Esophagus muscularis mucosa (tissue), 4 donors: ENCODE data around the gene SLC35B4. TPM values are rescaled to one million over a fixed set of nuclear protein-coding genes. Genes with fewer than 3 reads are reported as not detected.

Experiments used
- DNase-seq: peaks from one replicate; pipeline ENCODE4 v3.0.0-alpha.2; 2017; ENCODE audit errors: extremely low spot score
- H3K27ac ChIP-seq, 4 donors: fragments of 200-600 bp; sonication (generic); replicated peaks in 1 of 4; 1 replicate in 3 of 4; 2 replicates in 1 of 4; pipeline ENCODE4 v1.5.1; 2016 to 2019; ENCODE audit warnings: mild to moderate bottlenecking in 1 of 4
- H3K27me3 ChIP-seq, 4 donors: fragments of 200-600 bp; sonication (generic); one replicate each; pipeline versions ENCODE4 v1.5.1 to v1.6.0; 2016 to 2019
- H3K36me3 ChIP-seq, 4 donors: fragments of 200-600 bp; sonication (generic); one replicate each; pipeline ENCODE4 v1.5.1; 2016 to 2019
- H3K4me1 ChIP-seq, 4 donors: fragments of 200-600 bp; sonication (generic); one replicate each; pipeline ENCODE4 v1.5.1; 2016 to 2019
- H3K4me3 ChIP-seq, 4 donors: fragments of 200-600 bp; sonication (generic); 1 replicate in 2 of 4; 2 replicates in 2 of 4; pipeline ENCODE4 v1.5.1; 2016 to 2019; ENCODE audit warnings: mild to moderate bottlenecking in 4 of 4, moderate library complexity in 1 of 4
- H3K9me3 ChIP-seq, 4 donors: fragments of 200-600 bp; sonication (generic); 1 replicate in 3 of 4; 2 replicates in 1 of 4; pipeline ENCODE4 v1.5.1; 2016 to 2019
- EP300 ChIP-seq: sonication (generic); formaldehyde crosslinking; IDR thresholded peaks from one replicate; pipeline ENCODE4 v1.6.1; 2017; ENCODE audit warnings: antibody characterized with exemption
- POLR2A ChIP-seq: fragments of 450-650 bp; IDR thresholded peaks from one replicate; pipeline ENCODE4 v1.6.1; 2017; ENCODE audit warnings: antibody characterized with exemption, moderate library complexity, mild to moderate bottlenecking, low read depth
- POLR2AphosphoS5 ChIP-seq, 2 donors: sonication (generic); formaldehyde crosslinking; IDR thresholded peaks; one replicate each; pipeline ENCODE4 v1.6.1; 2017; ENCODE audit warnings: antibody characterized with exemption in 2 of 2
- WGBS: methylation state at CpG from one replicate; pipeline ENCODE4 v1.1.5; 2018; 5-methylcytosine and 5-hydroxymethylcytosine counted together
- intact Hi-C: fragments of 100-400 bp; cut with DNase I; formaldehyde crosslinking; loops from one replicate; pipeline ENCODE4 v1.15.1; 2023
- total RNA-seq, 4 donors: library from RNA; depleted of rRNA; stranded (reverse); fragments of >200 nt; gene quantifications; one replicate each; pipeline versions ENCODE4 v1.1.0 to v1.2.1, GENCODE V29; 2016
- TF ChIP-seq, protein P1 (sequence below), 3 experiments: fragments of 200-600 bp in 2 of 3; fragments of 450-650 bp in 1 of 3; sonication (generic) in 2 of 3; IDR thresholded peaks; one replicate each; pipeline ENCODE4 v1.5.1; 2017 to 2019; ENCODE audit warnings: antibody characterized with exemption in 3 of 3, mild to moderate bottlenecking in 2 of 3, moderate library complexity in 1 of 3

Gene SLC35B4
- total RNA-seq, 4 donors from 2014 or later = 6.6 to 8.6 (median 7.9) TPM

DNA sequence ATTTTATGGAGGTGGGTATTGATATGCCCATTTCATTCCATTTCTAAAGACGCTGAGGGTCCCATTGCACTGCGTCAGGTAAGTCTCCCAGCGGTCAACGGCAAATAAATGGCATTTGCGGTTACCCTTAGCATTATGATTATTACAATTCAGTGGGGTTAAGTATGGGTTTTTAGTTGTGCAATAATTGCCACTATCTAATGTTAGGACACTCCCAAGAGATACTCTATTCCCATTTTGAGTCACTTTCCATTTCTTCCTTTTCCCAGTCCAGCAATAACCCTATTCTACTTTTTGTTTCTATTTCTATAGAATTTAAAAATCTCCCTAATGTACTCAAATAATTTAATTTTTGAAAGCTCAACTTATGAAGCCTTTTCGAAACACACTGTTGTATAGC is 4.0 kb downstream of the SLC35B4 start:
- Histone ChIP-seq H3K36me3 (peaks cover 0 to 4% (median 2%) of the 10 kb centered on the region in 4 donors), H3K4me1 (peaks cover 5 to 26% (median 13%) of the 10 kb centered on the region in 4 donors), H3K4me3 (no peak overlapping the region), H3K27ac (no peak overlapping the region), H3K27me3 (no peaks in the 10 kb centered on the region), H3K9me3 (no peaks in the 10 kb centered on the region)
- 89% methylated on average over 6 of the region's 6 CpGs for WGBS
- TF ChIP-seq EP300 (no peak), POLR2A (no peak)
- TF ChIP-seq, protein P1, sequence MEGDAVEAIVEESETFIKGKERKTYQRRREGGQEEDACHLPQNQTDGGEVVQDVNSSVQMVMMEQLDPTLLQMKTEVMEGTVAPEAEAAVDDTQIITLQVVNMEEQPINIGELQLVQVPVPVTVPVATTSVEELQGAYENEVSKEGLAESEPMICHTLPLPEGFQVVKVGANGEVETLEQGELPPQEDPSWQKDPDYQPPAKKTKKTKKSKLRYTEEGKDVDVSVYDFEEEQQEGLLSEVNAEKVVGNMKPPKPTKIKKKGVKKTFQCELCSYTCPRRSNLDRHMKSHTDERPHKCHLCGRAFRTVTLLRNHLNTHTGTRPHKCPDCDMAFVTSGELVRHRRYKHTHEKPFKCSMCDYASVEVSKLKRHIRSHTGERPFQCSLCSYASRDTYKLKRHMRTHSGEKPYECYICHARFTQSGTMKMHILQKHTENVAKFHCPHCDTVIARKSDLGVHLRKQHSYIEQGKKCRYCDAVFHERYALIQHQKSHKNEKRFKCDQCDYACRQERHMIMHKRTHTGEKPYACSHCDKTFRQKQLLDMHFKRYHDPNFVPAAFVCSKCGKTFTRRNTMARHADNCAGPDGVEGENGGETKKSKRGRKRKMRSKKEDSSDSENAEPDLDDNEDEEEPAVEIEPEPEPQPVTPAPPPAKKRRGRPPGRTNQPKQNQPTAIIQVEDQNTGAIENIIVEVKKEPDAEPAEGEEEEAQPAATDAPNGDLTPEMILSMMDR (IDR thresholded peaks at IDR 0.05) = no peak
- intact Hi-C loops = no loop called here
- no peak for DNase-seq

DNA sequence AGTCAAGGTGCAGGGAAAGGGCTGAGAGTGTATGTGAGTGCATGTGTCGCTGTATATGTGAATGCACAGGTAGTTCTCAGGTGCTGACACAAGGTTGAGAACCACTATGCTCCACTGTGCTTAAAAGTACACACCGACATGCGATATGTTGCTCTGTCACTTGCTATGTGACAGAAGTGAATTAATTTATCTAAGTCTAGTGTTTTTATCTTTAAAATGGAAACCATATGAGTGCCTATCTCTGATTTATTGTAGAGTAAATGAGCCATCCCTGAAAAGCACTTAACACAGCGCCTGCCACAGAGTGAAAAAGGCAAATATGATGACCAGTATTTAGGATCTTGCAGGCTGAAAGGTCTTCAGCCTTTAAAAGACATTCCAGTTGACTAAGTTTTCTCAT is 4.9 kb downstream of the SLC35B4 start:
- intact Hi-C loops = no loop called here
- no peak for DNase-seq
- no peak for TF ChIP-seq EP300
- TF ChIP-seq POLR2A = no peak
- TF ChIP-seq, protein P1 (IDR thresholded peaks at IDR 0.05) = no peak
- no peak for TF ChIP-seq POLR2AphosphoS5 (IDR thresholded peaks at IDR 0.05)
- Histone ChIP-seq H3K9me3 (no peaks in the 10 kb centered on the region), H3K4me3 (no peak overlapping the region), H3K27ac (no peak overlapping the region), H3K4me1 (peaks cover 5 to 19% (median 10%) of the 10 kb centered on the region in 4 donors), H3K27me3 (no peaks in the 10 kb centered on the region), H3K36me3 (peaks cover 0 to 4% (median 2%) of the 10 kb centered on the region in 4 donors)
- 96% methylated on average over 4 of the region's 4 CpGs for WGBS

DNA sequence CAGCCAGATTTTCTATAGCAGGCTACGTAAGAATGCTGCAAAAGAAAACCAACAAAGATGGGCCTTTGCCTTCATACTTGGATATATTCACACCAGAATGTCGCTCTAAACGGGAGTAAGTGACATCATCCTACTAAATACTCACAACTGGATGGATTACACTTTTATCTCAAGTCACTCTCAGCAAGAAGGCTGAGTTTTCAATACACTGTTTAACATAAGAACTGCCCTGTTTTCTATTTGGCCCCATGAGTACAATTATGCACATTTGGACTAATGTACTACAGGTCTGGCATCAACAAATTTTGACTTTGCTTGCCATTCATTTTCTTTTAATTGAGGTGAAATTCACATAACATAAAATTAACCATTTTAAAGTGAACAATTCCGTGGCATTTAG is 8.2 kb downstream of the SLC35B4 start:
- H3K4me1 ChIP-seq = peaks cover 0 to 9% (median 2%) of the 10 kb centered on the region in 4 donors
- 84% methylated on average over 4 of the region's 4 CpGs for WGBS
- H3K27ac ChIP-seq = no peak overlapping the region
- no peaks in the 10 kb centered on the region for H3K9me3 ChIP-seq
- no peak overlapping the region for H3K4me3 ChIP-seq
- H3K27me3 ChIP-seq = no peaks in the 10 kb centered on the region
- TF ChIP-seq, protein P1 (IDR thresholded peaks at IDR 0.05) = no peak
- TF ChIP-seq EP300 = no peak
- no peak for TF ChIP-seq POLR2AphosphoS5 (IDR thresholded peaks at IDR 0.05)
- no peak for TF ChIP-seq POLR2A
- no peak for DNase-seq
- peaks cover 0 to 28% (median 18%) of the 10 kb centered on the region in 4 donors for H3K36me3 ChIP-seq
- intact Hi-C loops = no loop called here

DNA sequence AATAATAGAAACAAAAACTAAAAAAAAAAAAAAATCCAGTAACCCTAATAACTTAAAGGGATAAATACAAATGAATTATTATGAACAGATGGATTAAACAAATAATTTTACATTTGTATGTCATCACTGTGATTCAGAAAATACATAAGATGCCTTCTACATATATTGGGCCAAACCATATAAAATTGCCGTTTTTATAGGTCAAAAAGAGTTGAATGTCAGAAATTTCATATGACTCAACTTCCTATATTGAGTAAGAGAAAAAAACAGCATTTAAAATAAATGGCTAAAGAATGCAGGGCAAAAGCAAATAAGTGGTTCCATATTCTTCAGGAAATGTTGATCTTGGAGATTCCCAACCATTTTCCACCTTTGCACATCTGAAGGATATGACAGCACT is 9.4 kb downstream of the SLC35B4 start:
- Histone ChIP-seq H3K27ac (no peak overlapping the region), H3K4me1 (peaks cover 0 to 14% (median 3%) of the 10 kb centered on the region in 4 donors), H3K36me3 (peaks cover 0 to 37% (median 20%) of the 10 kb centered on the region in 4 donors), H3K27me3 (no peaks in the 10 kb centered on the region), H3K9me3 (no peaks in the 10 kb centered on the region), H3K4me3 (no peak overlapping the region)
- DNase-seq = no peak
- intact Hi-C loops = no loop called here
- WGBS = 90% methylated on average over 1 of the region's 1 CpG
- TF ChIP-seq EP300 (no peak), POLR2A (no peak), POLR2AphosphoS5 (IDR thresholded peaks at IDR 0.05) (no peak)
- TF ChIP-seq, protein P1 (IDR thresholded peaks at IDR 0.05) = no peak

DNA sequence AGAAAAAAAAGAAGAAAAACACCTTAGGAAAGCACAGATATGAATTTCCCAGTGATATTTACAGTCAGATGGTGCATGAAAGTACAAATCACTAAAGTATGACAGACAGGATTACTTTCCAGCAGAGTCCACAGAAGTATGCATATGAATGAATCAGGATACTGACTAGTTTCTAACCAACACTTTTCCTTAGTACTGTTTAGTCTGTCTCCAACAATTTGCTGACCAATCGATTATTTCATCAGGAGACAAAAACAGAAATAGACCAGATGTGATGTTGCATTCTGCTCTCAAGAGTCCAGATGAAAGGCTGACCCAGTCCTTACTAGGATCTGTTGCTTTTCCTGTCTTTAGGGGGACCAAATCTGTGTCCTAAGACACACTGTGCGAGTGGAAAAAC is 14.6 kb downstream of the SLC35B4 start:
- intact Hi-C loops = no loop called here
- Histone ChIP-seq H3K4me1 (peaks cover 0 to 53% (median 34%) of the 10 kb centered on the region in 4 donors), H3K27ac (peak overlapping the region in 3 of 4 donors; percentile 20 to 56 (median 23)), H3K27me3 (no peaks in the 10 kb centered on the region), H3K36me3 (peaks cover 0 to 61% (median 19%) of the 10 kb centered on the region in 4 donors), H3K4me3 (no peak overlapping the region), H3K9me3 (no peaks in the 10 kb centered on the region)
- TF ChIP-seq, protein P1 (IDR thresholded peaks at IDR 0.05) = no peak
- TF ChIP-seq POLR2A = no peak
- no peak for TF ChIP-seq POLR2AphosphoS5 (IDR thresholded peaks at IDR 0.05)
- no peak for TF ChIP-seq EP300
- 62% methylated on average over 2 of the region's 2 CpGs for WGBS
- DNase-seq = no peak
